NCI-H510A (cell line): ENCODE results near the gene TBRG4.
A peak's percentile ranks its signal among the peaks of the same experiment; 100 is the strongest.
"Not testable (repeated sequence)": the region's sequence is repeated elsewhere in the genome, so short reads cannot be mapped to it uniquely, and the experiment has no call there.

ENCODE experiments used
- DNase-seq: peaks from one replicate; lab custom pipeline; 2025; lab: John Stamatoyannopoulos, UW

The TBRG4 gene

DNA sequence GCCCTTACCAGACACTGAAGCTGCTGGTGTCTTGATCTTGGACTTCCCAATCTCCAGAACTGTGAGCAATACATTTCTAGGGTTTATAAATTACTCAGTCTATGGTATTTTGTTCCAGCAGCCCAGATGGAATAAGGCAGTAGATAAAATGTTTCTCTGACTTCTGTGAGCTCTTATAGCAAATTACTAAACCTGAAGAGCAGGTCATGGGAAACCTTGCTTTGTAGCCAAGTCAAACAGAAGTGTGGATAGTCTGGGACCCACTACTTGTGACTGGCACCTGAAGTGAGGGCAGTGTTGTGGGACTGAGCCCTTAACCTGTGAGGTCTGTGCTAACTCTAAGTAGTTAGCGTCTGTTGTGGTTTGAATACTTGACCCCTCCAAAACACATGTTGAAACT is 4.6 kb upstream of the TBRG4 start:
- DNase-seq, result no peak

DNA sequence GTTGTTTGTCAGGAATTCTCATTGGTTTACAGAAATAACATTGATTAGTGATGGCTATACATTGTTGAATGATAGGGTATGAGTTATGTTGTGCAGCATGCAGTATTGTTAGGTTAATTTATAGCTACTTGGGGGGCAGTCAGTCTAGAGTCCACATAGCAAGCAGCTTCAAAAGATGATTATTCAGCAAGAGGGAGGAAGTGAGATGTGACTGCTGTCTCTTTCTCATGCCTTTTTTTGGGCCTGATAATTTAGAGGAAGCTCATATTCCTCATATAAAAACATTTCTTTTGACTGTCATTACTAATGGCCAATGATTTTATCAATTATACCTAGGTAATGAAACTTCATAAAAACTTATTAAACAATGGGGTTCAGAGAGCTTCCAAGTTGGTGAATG is 3.4 kb upstream of the TBRG4 start:
- no peak for DNase-seq

DNA sequence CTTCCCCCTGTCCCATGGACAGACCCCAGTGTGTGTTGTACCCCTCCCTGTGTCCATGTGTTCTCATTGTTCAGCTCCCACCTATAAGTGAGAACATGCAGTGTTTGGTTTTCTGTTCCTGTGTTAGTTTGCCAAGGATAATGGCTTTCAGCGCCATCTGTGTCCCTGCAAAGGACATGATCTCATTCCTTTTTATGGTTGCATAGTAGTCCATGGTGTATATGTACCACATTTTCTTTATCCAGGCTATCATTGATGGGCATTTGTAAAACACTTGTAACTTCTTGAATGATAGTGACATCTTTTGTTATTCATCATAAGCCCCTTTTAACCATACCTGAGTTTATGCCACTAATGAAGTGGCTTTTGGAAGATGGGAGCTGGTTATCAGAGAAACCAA is 2.8 kb upstream of the TBRG4 start:
- not testable (repeated sequence) for DNase-seq

DNA sequence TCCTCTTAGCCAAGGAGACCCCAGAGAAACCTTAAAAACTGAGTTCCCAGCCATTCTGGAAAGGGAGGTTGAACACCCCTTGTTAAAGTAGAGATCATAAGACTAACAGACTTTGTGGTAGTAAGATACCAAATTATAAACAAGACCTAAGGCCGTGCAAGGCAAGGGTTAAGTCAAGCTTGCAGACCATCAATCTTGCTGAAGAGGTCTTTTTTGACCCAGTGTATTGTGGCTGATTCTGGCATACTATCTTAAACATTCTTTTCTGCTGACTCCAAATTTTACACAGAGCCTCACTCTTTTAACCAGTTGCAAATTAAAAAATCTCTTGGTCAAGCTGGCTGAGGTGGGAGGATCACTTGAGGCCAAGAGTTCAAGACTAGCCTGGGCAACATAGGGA is 1.2 kb upstream of the TBRG4 start:
- DNase-seq, result no peak

DNA sequence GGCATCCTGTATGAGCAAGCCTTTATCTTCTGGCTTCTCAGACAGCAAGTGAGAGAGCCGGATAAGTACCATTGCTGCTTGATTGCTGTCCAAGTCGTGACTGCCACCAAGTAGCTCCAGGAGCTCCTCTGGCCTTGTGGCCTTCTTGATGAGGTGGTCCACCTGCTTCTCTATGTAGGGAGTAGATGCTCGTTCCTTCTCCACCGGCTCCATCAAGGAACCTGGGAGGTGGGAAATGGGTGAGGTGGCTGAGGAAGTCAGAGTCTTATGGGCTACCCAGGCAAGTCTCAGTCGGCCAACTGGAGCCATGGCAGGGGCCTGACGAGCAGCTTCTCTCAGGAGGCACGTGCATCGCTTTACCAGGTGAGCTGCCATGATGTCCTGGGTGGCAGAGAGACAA is 2.6 kb downstream of the TBRG4 start:
- no peak for DNase-seq

DNA sequence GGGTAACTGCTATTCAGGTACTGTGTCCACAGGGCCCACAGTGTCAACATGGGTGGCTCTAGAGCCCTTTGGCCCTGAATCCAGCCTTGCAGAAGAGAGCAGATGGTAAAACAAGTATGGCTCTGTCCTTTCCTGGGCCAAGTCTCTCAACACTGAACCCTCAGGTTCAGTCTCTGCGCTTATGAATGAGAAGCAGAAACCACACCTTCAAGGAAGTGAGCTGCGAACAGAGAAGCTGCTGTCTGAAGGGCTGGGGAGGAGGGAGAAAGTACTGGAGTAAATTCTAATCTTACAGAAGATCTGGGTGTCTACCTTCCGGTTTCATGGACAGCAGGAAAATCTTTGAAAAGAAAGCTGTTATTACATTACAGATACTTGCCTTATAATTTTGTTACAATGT is 4.1 kb downstream of the TBRG4 start:
- no peak for DNase-seq

DNA sequence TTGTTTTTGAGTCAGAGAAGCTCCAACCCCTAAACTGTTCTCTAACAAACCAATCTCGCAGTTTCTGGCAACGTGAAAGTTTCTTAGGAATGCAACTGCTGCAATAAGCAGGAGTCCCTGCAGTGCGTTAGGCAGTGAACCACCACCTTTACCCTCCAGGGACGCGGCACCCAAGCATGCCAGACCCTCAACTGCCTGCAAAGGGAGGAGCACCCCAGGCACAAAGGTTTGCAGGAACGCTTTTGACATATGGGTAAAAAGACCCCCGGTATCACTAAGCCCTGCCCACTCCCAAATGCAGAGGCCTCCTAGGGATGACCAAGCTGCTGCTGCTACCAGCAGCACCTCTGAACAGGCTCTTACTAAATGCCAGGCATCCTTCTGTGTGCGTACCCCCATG is 4.7 kb downstream of the TBRG4 start:
- DNase-seq, result no peak

DNA sequence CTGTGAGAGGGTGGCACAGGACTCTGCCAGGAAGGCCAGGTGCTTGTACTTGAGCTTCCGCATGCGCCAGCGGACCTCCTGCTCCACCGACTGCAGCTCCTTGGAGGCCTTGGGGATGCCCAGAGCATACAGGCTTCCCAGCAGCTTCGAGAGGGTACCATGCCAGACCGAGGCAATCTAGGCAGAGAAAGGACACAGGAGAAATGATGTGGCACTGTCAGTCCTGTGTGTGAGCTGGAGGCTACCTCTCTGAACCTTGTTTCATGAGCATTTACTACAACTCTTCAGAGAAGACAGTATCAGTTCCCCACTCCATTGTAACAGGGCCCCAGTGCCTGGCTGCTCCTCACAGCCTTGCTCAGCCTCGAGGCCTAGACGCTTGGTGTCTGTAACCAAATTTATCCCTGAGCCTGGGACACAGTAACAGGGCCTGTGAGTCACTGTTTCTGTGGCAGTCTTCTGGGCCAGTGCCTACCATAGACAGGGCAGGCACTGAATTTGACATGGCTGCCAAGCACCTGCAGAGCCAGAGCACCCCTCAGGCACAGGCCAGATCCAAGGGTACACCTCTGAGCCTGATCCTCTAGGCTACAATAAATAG is 5.8 kb downstream of the TBRG4 start:
- no peak for DNase-seq

DNA sequence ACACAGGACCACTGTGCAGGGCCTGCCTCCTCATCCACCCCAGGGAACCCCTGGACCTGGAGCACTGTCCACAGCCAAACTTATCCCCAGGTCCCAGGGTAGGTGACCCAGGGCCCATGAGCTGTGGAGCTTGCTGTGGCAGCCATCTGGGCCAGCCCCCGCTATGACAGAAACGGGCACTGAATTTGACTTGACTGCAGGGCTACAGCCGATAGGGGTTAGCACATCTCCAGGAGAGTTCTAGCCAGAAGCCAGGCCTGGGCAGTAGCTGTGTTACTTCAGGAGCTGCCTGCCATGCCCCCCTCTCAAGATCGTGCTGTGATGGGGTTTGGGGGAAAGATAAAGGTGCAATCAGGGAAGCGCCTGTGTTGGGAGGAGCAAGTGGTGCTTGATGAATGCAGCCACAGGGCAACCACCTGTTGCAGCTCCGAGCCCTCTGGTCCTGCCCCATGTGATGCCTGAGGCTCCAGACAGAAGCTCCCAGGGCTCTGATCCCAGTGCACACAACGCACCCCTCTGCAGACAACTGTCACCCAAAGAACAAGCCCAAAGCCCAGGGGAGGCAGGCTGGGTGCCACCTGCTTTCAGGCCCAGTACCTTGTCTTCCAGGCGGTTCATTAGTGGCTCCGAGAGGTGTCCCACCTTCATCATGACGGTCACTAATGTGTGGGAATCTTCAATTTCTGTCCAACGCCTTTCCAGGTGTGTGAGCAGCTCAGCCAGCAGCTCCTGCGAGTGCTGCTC is 6.5 kb downstream of the TBRG4 start:
- DNase-seq, result no peak

DNA sequence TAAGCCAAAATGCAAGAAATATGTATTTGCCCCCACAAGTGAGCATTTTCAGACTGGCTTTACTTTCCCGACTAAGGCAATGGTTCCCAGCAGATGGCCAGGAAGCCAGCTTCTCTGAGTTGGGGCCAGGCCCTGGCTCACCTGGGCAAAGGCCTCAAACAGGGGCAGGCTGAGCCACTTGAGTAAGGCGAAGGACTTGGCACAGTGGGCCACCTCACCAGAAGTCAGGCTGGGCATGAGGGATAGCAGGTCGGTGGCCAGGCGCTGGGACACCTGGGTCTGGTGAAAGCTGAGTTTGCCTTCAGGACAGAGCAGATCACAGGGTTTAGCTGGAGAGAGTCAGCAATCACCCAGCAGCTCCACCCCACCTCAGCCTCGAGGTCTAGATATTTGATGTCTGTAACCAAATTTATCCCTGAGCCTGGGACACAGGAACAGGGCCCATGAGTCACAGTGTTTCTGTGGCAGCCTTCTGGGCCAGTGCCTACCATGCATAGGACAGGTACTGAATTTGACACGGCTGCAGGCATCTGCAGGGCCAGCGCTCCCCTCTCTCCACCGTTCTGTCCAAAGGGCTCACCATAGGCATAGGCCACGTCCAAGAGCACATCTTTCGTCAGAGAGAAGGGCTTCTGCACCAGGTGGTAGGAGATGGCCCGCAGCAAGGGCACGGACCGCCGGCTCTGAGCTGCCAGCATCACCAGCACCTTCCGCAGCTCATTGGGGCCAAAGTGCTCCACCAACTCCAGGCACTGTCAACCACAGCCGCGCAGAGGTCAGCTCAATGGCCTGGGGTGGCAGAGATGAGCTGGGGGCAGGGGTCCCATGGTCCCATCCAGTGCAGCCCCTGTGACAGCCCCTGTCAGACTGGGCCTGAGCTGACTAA is 7.3 kb downstream of the TBRG4 start:
- no peak for DNase-seq

DNA sequence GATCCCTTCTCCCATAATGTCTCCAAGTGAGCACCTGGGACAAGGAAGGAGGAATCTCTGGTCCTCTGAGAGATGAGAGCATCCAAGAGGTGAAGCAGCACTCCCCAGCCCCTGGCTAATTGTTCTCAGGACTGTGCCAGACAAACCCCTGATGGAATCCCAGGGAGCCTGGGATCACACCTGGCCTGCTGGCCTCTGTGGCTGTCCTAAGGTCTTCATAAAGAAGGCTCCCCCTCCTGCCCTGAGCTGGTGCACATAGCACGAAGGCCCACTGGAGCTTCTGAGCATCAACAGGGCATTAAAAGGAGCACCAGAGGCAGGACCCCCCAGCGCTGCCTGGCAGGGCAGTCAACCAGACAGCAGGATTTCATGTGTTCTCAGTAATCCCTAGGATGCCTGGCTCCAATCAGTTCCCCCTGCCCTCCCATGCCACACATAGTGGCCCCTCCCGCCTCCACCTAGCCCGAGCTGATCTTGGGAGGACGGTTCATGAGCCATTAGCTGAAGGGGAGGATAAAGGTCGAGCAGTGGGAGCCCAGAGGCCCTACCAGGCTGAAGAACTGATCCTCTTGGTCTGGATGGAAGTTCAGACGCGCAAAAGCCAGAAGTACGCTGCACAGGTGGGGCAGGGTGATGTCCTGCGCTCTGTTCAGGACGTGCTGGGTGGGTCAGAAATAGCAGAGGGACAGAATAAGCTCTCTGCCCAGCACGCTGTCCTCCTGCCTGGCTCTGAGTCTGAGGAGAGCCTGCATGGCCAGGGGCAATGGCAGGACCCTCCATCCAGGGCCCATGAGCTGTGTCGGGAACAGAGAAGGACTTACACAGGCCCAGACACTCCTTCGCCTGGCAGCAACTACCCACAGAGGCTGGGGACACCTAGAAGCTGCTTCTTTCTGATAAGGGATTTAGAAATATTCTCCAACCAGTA is 8.4 kb downstream of the TBRG4 start:
- DNase-seq, result no peak

DNA sequence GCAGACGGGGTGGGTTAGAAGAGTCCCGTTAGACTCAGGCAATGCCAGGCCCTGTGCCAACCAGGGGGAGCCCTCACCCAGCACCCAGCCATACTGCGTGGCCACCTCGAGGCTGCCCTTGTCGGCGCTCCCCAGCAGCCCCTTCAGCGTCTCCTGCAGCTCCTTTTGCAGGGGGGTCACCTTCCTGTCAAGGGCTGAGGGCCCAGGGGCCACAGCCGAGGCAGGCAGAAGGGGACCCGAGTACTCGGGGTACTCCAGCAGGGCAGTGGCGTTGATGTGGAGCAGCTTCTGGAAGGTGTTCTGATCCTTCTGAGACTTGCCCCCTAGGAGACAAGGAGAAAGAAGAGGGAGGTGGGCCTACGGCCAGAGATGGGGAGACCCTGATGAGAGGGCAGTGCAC is 9.7 kb downstream of the TBRG4 start:
- no peak for DNase-seq

DNA sequence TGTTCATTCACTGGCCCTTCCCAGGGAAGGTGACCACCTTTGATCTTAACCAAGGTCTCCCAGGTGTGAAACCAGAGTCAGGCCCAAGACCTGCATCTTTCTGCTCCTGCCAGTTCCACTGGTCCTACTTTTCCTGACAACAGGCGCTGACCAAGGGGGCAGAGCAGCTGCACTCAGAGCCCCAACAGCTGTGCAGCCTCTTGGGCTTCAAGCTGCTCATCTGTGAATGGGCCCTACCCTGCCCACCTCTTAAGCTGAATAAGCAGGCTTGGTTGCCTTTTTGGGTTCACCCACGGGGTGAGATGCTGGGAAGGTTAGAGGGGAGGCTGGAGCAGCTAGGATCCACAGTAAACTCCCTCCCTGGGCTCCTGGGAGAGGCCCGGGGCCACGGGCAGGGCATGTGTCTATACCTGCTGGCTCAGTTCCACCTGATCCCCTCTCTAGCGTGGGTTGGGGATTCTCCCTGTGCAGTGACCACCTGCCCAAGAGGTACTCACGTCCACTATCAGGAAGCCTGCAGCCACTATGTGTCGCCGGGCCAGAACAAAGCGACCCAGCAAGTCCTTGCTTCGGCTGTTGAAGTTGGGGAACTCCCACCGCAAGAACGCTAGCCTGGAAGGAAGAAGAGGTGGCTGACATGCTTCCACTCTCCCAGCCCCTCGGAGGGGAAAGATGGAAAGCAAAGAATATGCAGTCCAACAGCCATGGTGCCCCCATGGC is 10.6 kb downstream of the TBRG4 start:
- no peak for DNase-seq

DNA sequence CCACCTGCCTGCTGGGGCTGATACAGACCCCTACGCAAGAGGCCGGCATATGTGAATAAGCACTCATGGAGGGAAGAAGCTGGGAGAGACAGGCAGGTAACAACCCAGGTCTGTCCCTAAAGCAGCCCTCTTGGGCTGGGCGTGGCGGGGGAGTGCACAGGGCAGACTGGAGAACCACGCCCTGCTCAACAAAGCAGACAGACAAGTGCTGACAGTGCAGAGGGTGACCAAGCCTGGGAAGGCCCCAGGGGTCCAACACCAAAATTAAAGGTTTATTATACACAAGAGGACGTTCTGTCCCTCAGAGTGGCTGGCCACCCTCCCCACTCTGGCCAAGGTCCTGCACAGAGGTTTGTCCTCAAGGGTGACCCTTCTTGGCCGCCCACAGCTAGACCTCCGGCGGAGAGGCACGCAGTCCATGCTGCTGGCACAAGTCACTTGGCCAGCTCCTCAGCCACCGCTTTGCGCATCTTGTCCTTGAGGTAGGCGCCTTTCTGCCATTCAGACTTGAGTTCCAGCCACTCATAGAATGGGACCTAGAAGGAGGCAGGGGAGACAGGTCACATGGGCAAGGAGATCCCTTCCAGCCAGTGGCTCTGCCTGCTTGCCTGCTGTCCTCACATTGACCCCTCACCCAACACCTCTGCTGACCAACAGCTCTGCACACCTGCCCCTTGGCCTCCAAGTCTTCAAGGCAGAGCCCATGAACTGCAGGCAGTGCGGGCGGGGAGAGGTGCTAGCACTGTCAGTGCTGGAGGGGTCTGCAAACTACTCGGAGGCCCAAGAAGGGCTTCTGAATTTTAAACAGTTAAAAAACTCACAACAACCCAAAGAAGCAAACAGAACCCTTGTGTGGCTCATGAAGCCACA is 11.4 kb downstream of the TBRG4 start:
- no peak for DNase-seq

DNA sequence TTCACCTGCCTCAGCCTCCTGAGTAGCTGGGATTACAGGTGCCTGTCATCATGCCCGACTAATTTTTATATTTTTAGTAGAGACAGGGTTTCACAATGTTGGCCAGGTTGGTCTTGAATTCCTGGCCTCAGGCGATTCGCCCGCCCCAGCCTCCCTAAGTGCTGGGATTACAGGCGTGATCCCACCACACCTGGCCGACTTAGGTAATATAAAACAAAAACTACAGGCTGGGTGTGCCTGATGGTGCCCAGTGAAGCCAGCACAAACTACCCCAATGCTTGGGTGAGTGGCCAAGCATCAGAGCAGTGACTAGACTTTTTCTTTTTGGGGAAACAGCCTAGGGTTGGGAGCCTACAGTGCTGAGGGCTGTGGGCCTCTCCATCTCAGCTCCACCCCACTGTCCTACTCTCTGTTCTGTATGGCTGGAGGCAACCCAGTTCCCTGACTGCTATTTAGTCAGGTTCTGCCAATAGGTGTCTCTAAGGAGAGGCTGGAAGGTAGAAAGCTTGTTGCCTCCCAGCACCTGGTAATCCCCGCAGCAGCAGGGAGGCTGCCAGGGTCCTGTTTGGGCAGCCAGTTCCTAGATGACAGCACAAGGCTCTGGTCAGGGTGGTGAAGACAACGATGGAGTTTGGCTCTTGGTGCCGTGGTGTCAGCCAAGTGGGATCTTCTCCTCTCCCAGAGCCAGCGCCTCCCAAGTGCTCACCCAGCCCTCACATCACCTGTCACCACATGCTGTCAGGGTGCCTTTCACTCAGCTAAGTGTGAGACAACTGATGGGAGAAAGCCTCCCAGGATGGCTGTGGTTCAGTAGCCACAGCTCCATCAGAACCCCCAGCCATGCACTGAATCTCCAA is 12.3 kb downstream of the TBRG4 start:
- DNase-seq, result no peak

DNA sequence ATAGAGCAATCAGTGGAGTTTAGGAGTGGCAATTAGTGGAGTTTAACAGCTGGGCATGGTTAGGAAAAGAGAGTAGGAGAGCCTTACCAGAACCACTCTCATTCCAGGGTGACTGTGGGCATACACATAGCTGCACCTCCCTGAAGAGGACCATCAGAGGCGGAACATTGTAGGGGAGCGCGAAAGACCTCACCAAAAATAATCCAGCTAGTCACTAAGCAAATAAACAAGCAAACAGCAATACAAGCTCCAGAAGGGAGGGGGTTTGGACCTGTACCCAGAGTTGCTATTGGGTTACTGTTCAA is 18.6 kb downstream of the TBRG4 start:
- DNase-seq, result no peak

DNA sequence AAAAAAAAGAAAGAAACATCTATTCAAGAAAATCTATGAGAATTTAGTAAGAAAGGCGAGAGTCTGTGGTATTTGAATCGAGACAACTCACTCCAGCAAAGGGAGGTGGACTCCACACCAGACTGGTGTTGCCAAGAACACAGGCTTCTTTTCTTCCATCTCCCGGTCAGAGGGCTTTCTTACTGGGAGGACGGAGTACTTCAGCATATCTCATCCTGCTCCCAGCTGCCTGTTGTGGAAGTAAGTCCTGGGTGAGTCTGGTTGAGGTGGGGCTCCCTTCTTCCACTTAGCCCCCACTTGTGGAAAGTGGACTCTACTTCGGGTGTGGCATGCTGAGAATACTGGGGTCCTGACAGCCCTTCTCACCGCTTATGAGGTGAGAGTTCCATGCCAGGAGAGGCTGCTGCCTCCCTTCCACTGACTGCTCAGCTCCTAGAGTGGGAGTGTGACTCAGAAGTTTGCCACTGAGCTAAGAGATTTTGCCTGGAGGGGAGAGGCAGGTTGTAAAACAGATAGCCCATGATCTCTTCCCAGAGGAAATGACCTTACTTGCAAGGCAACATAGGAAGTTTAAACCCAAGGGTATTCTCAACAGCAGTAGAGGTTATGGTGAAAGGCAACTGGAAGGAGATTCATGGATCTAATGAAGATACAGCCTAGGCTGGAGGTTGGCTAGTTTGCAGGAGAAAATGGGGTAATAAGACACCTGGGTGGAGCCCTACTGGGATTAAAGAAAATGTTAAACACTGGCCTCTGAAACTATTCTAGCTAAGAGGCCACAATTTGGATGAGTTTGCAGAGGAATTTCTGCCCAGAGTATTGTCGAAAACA is 19.2 kb downstream of the TBRG4 start:
- no peak for DNase-seq

DNA sequence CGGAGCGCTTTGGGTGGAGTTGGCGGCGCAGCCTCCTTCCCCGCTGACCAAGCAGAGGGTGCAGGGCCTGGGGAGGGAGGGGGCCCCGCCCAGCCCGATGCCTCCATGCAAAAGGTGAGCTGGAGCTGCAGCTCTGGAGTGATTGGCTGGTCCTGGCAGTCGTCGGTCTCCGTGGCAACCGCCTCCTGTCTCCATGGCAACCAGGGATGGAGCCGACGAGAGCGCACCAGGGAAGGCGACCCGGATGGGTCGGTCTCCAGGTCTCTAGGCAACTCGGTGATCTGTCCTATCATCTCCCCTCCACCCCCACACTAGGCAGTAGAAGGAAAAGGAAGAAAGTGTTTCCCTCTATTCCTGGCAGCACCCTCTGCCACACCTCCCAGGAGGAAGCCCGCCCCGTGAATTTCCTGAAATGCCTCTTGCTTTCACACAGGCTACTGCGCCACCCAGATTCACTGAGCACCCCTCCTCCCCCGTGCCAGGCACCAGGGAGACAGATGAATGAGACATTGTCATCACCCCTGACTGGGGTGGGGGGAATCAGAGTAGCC is 22.1 kb downstream of the TBRG4 start:
- DNase-seq, result peak; percentile 75
